HG02870 (cell line): ENCODE results near the gene SPTBN5.

Experiments
- ATAC-seq: cut with Tn5 transposase; IDR thresholded peaks from one replicate; pipeline ENCODE4 v1.9.1; 2021; ENCODE audit warnings: mild to moderate bottlenecking, moderate library complexity; ENCODE audit not compliant: unreplicated experiment

The SPTBN5 gene

DNA sequence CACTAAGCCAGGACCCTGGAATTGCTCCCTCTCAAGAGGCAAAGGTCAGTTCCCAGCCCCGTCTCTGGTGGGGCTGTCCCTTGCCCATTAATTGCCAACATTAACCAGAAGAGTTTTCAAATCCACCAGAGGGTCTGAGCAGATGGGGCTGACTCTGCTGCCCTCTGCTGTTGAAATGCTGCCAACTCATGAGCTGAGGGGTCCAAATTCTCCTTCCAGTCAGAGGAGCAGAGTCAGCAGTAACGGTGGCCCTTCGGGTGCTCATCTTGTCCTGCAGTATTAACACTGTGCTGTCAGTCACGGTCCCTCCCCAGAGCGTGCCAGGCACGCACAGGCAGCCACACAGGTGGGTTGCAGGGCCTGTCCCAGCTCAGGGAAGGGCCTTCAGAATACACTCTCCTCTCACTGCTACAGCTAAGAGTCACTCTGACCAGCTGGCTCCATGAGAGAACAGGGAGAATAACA, 10.7 kb upstream of the SPTBN5 start:
- no peak for ATAC-seq

DNA sequence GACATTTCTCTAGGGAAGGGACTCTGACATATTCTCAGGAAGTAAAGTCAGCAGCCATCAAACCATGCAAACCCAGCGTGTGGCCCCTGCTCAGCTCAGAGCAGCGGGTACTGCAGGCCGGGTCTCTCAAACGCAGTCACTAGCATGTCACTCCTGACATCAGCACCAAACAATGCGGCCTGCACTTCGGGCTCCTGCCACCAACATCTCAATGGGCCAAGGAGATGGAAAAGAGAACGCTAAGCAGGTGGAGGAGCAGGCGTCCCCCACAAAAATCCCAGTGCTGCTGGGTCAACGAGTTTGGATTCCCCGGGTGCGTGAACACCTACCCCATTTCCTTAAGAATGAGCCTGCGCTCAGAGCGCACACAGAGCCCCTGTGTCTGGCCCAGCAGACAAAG, 9.9 kb upstream of the SPTBN5 start:
- no peak for ATAC-seq

GRCh38 chr15:41901431-41901830, 7.6 kb upstream of the SPTBN5 start:
- ATAC-seq: no peak

- ATAC-seq: no peak
These were observed 6.9 kb upstream of the SPTBN5 start for GRCh38 chr15:41900526-41901380.

DNA sequence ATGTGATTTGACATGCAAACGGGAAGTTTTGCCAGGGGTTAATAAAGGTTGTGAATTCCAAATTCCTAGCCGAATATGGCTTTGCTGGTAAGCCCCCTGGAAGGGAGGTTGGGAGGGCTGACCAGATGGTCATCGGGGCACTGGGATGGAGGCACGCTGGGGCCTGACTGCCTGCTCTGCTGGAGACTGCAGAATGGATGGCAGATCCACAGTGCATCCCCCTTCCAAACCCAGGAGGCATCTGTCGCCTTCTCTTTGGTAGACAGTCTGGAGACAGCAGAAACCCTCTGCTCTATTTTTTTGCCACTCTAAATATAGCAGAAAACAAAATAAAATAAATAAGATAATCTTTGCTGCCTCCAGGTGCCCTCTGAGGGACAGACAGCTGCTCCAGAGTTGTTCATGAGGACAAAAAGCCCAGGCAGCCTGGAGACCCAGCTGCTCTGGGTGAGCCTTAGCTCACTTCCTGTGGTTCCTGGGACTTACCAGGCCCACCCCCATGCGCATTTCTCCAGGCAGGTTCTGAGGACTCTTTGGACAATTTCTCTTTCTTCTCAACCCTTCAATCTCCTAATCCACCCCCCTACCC, 6.1 kb upstream of the SPTBN5 start:
- no peak for ATAC-seq

GRCh38 chr15:41897363-41897799, 3.5 kb upstream of the SPTBN5 start:
- ATAC-seq: no peak

DNA sequence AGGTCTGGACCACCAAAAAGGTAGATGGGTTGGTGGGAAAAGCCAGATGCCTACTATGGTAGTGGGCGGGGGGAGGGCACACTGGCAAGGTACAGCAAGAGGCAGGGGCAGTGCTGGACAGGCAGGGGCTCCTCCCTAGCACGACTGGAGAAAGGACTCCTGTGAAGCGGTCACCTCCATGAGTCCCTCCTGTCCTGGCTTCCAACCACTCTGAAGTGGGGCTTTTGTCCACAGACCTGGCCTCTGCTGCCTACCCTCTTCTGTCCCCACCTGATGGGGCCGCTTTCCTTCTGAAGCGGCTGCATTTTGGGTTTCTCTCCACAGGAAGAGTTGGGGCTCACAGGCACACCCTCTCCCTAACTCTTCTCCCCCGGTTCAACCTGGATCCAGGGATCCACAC, 2.7 kb upstream of the SPTBN5 start:
- ATAC-seq: no peak

DNA sequence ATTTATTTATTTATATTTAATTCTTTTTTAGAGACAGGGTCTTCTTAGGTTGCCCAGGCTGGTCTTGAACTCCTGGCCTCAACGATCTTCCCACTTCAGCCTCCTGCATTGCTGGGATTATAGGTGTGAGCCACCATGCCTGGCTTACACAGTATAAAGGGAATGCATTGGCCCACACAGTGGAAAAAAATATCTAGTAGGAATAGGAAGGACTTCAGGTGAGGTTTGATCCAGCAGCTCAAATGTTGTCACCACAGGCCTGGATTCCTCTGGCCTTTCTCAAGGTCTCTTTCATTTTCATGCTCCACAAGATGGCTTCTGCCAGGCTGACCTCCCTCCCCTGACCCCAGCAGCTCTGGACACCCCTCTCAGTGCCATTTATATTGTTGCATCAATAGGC, 2.1 kb upstream of the SPTBN5 start:
- ATAC-seq: no peak

GRCh38 chr15:41895491-41895890, 1.6 kb upstream of the SPTBN5 start:
- ATAC-seq: no peak

GRCh38 chr15:41894791-41895463, 1.1 kb upstream of the SPTBN5 start:
- peak; percentile 88 for ATAC-seq

DNA sequence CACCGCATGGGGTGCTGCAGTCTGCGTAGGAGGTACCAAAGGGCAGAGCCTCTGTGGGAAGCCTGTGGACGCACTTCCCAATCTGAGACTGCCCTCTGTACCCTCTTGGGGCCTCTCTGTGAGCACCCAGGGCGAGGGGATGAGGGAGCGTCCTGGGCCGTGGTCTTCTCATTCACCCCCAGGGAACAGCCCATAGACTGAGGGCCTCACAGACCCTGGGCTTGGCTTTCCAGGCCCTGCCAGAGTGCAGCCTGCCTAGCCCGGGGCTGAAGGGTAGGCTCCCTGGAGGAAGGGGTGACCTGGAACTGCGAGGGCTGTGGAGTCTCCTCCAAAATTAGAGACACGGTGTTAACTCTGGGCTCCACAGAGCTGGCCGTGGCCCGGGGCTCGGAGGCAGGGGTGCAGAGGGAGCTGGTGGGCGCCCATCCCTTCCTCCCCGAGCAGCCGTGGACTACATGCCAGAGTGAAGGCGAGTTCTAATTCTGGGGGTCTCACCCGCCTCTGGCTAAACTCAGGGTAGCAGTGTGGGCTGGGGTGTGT, 468 bp upstream of the SPTBN5 start:
- peak; percentile 4 for ATAC-seq

- no peak for ATAC-seq
These were observed 1.0 kb downstream of the SPTBN5 start for GRCh38 chr15:41892621-41893421.

DNA sequence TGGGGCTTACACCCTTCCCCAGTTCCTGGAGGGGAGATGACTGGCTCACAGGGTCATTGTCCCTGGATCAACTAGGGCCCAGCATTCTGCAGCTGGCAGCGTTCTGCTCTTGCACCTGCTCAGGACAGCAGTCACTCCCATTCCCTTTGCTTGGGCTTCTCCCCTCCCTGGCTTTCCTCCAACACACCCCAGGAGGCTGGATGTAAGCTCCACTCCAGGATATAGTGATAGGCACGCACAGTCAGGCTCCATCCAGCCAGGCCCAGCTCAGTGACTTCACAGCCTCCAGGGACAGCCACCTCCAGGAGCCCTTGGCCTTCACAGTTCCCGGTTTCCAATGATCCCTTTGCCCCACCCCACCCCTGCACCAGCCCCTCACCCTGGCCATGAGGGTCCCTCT, 1.9 kb downstream of the SPTBN5 start:
- ATAC-seq: no peak

DNA sequence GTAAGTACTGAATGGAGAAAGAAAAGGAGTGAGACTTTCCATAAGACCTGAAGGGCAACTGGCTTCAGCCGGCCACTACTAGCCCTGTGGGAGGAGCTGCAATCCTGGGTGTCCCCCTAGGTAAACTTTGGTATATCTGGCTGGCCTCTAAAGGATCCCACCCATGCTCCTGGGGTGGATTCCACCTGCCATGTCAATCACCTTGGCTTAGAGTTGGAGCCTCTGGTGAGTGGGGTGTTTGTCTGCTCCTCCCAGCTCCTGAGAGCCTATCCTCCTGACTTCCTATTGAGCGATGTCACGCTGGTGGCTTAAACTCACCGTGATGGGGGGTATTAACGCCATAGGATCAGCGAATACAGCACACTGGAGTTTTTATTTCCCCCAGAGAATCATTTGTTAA, 2.6 kb downstream of the SPTBN5 start:
- no peak for ATAC-seq

DNA sequence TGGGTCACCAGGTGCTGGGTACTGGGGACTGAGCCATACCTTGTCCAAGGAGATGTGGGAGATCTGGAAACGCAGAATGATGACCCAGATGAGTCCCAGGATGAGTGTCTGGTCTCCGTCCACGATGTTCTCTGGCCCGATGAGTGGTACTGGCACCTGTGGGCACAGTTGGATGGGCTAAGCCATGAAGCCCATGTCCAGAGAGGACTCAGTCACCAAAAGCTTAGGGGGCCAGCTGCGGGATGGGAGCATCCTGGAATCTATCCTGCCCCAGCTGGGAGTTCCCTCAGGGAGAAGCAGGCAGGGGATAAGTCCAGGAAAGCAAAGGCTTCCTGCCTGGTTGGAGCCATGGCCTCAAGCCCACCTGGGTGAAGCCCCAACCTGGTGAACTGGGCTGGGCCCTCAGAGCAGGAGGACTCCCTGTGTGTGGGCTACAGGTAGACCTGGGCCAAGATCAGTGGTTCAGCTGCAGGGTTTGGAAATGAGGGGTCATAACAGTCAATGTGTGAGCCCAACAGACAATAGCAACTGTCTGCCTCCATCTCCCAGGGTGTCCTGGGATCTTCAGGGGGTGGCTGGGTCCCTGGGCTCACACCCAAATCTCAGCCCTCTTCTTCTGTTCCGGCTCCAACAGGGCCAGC, 3.7 kb downstream of the SPTBN5 start:
- ATAC-seq: no peak

- ATAC-seq: no peak
These were observed 5.1 kb downstream of the SPTBN5 start for GRCh38 chr15:41888662-41889253.

DNA sequence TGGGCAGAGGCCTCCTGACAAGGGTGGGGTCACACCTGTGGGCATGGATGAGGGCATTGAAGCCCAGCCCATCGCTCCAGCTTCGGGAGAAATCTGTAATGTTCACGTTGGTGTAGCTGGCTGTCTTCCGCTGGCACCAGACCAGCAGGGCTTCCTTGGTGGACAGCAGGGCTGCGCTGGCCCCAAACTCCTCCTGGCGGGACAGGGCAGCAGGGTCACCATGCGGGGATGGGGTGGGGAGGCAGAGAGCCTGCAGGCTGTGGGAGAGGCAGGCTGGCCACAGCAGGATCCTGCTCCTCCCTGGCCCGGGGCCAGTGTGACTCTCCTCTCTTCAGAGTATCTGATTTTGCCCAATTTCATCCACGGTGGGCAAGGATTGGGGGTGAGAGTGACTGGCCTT, 6.0 kb downstream of the SPTBN5 start:
- no peak for ATAC-seq

GRCh38 chr15:41887161-41887560, 6.7 kb downstream of the SPTBN5 start:
- ATAC-seq: no peak

GRCh38 chr15:41886741-41887140, 7.1 kb downstream of the SPTBN5 start:
- no peak for ATAC-seq

GRCh38 chr15:41885841-41886240, 8.0 kb downstream of the SPTBN5 start:
- ATAC-seq: no peak
